Mesenchymal stem cell (in vitro differentiated cells and primary cell): Measurements from ENCODE around the gene LTBP2.

Experiments
- DNase-seq: peaks from one replicate; pipeline ENCODE4 v3.0.0-alpha.2; 2013
- H2AFZ ChIP-seq: one replicate; pipeline ENCODE4 v1.6.1; 2013; ENCODE audit warnings: low read depth, mild to moderate bottlenecking, control low read depth, inconsistent platforms, low read length, moderate library complexity
- H2AK5ac ChIP-seq: 2 replicates; pipeline ENCODE4 v1.6.1; 2013; ENCODE audit warnings: low read length, moderate library complexity, mild to moderate bottlenecking, inconsistent platforms; ENCODE audit not compliant: severe bottlenecking
- H2BK120ac ChIP-seq: one replicate; pipeline ENCODE4 v1.6.1; 2013; ENCODE audit warnings: low read depth, mild to moderate bottlenecking, inconsistent platforms, low read length, moderate library complexity
- H2BK12ac ChIP-seq, 2 experiments: one replicate each; pipeline ENCODE4 v1.6.1; 2013; ENCODE audit warnings: inconsistent platforms in 2 of 2, low read length in 2 of 2, mild to moderate bottlenecking in 2 of 2, moderate library complexity in 2 of 2, control low read depth in 1 of 2
- H2BK15ac ChIP-seq: one replicate; pipeline ENCODE4 v1.6.1; 2013; ENCODE audit warnings: mild to moderate bottlenecking, low read depth, inconsistent platforms; ENCODE audit not compliant: poor library complexity, severe bottlenecking
- H2BK5ac ChIP-seq: 2 replicates; pipeline ENCODE4 v1.6.1; 2013; ENCODE audit warnings: low read depth, mild to moderate bottlenecking, low read length, control low read depth, inconsistent platforms; ENCODE audit not compliant: poor library complexity, severe bottlenecking
- H3K14ac ChIP-seq, 2 experiments: one replicate each; pipeline ENCODE4 v1.6.1; 2013; ENCODE audit warnings: inconsistent platforms in 2 of 2, low read length in 2 of 2, control low read depth in 1 of 2, mild to moderate bottlenecking in 1 of 2, moderate library complexity in 1 of 2
- H3K18ac ChIP-seq, 2 experiments: one replicate each; pipeline ENCODE4 v1.6.1; 2013; ENCODE audit warnings: inconsistent platforms in 2 of 2, low read length in 2 of 2, control low read depth in 1 of 2, low read depth in 1 of 2, mild to moderate bottlenecking in 1 of 2
- H3K23ac ChIP-seq, 2 experiments: one replicate each; pipeline ENCODE4 v1.6.1; 2013; ENCODE audit warnings: inconsistent platforms in 2 of 2, low read length in 2 of 2, mild to moderate bottlenecking in 2 of 2, moderate library complexity in 2 of 2, control low read depth in 1 of 2
- H3K27ac ChIP-seq: 2 replicates; pipeline ENCODE4 v1.5.1; 2013; ENCODE audit warnings: mild to moderate bottlenecking, moderate library complexity, low read length, control low read depth, inconsistent platforms; ENCODE audit not compliant: poor library complexity, severe bottlenecking
- H3K27me3 ChIP-seq, 2 experiments: 2 replicates each; pipeline versions ENCODE4 v1.6.1 to v1.7.0; 2013; ENCODE audit warnings: low read length in 2 of 2, mild to moderate bottlenecking in 2 of 2, moderate library complexity in 2 of 2, control low read depth in 1 of 2, inconsistent platforms in 1 of 2; ENCODE audit not compliant: control insufficient read depth in 1 of 2, insufficient read depth in 1 of 2
- H3K36me3 ChIP-seq, 2 experiments: 2 replicates each; pipeline versions ENCODE4 v1.6.1 to v1.7.0; 2013; ENCODE audit warnings: low read length in 2 of 2, control low read depth in 1 of 2, inconsistent platforms in 1 of 2, low read depth in 1 of 2, mild to moderate bottlenecking in 1 of 2; ENCODE audit not compliant: insufficient read depth in 2 of 2, control insufficient read depth in 1 of 2
- H3K4ac ChIP-seq, 2 experiments: one replicate each; pipeline ENCODE4 v1.6.1; 2013; ENCODE audit warnings: inconsistent platforms in 2 of 2, low read length in 2 of 2, mild to moderate bottlenecking in 2 of 2, moderate library complexity in 2 of 2, control low read depth in 1 of 2, low read depth in 1 of 2
- H3K4me1 ChIP-seq: 2 replicates; pipeline ENCODE4 v1.6.1; 2013; ENCODE audit warnings: low read depth, low read length, control low read depth; ENCODE audit not compliant: control insufficient read depth, insufficient read depth
- H3K4me2 ChIP-seq: 2 replicates; pipeline ENCODE4 v1.6.1; 2013; ENCODE audit warnings: low read length, mild to moderate bottlenecking, inconsistent platforms; ENCODE audit not compliant: poor library complexity, severe bottlenecking
- H3K4me3 ChIP-seq, 2 experiments: 2 replicates each; pipeline versions ENCODE4 v1.5.1 to v1.7.0; 2013; ENCODE audit warnings: low read length in 2 of 2, mild to moderate bottlenecking in 2 of 2, control low read depth in 1 of 2, low read depth in 1 of 2; ENCODE audit not compliant: insufficient read depth in 1 of 2
- H3K79me1 ChIP-seq: replicated peaks from 2 replicates; pipeline ENCODE4 v1.6.1; 2013; ENCODE audit warnings: mild to moderate bottlenecking, control low read depth, low read length, inconsistent platforms; ENCODE audit not compliant: poor library complexity, severe bottlenecking
- H3K9ac ChIP-seq: 2 replicates; pipeline ENCODE4 v1.7.0; 2013; ENCODE audit warnings: mild to moderate bottlenecking, low read length, moderate library complexity
- H3K9me3 ChIP-seq: 2 replicates; pipeline ENCODE4 v1.7.0; 2013; ENCODE audit warnings: mild to moderate bottlenecking, low read length; ENCODE audit not compliant: control insufficient read depth
- H4K8ac ChIP-seq: one replicate; pipeline ENCODE4 v1.6.1; 2013; ENCODE audit warnings: inconsistent platforms, mild to moderate bottlenecking, low read length, moderate library complexity
- H4K91ac ChIP-seq: one replicate; pipeline ENCODE4 v1.6.1; 2013; ENCODE audit warnings: mild to moderate bottlenecking, low read length, inconsistent platforms
- WGBS: methylation state at CpG from one replicate; pipeline ENCODE4 v1.1.7; 2013; ENCODE audit warnings: mixed read lengths; 5-methylcytosine and 5-hydroxymethylcytosine counted together

The LTBP2 gene

GRCh38 chr14:74656964-74657363 lies 44.9 kb upstream of the LTBP2 start:
- peaks cover 4% of the 10 kb centered on the region for H3K79me1 ChIP-seq
- no peak for DNase-seq
- H4K8ac ChIP-seq, result no peak overlapping the region
- H3K23ac ChIP-seq, result no peak overlapping the region
- H3K27ac ChIP-seq, result no peak overlapping the region
- WGBS, result 87% methylated on average over 3 of the region's 3 CpGs
- no peak overlapping the region for H2BK5ac ChIP-seq
- H3K4me1 ChIP-seq, result peaks cover 8% of the 10 kb centered on the region
- no peak overlapping the region for H3K9ac ChIP-seq
- H3K4me2 ChIP-seq, result no peak overlapping the region
- no peak overlapping the region for H3K4me3 ChIP-seq
- no peak overlapping the region for H3K14ac ChIP-seq
- no peak overlapping the region for H2AFZ ChIP-seq
- H2BK15ac ChIP-seq, result no peak overlapping the region
- peaks cover 33 to 48% of the 10 kb centered on the region in 2 experiments for H3K36me3 ChIP-seq
- H4K91ac ChIP-seq, result no peak overlapping the region
- no peak overlapping the region for H2BK12ac ChIP-seq
- no peak overlapping the region for H3K4ac ChIP-seq
- H3K18ac ChIP-seq, result no peak overlapping the region
- H3K9me3 ChIP-seq, result no peaks in the 10 kb centered on the region
- H3K27me3 ChIP-seq, result no peaks in the 10 kb centered on the region
- H2AK5ac ChIP-seq, result peak overlapping the region; percentile 19
- H2BK120ac ChIP-seq, result no peak overlapping the region

- H2AFZ ChIP-seq, result no peak overlapping the region
- no peak overlapping the region for H2BK12ac ChIP-seq
- H4K91ac ChIP-seq, result no peak overlapping the region
- H3K4ac ChIP-seq, result no peak overlapping the region
- no peak overlapping the region for H3K14ac ChIP-seq
- no peaks in the 10 kb centered on the region for H3K9me3 ChIP-seq
- peaks cover 4% of the 10 kb centered on the region for H3K79me1 ChIP-seq
- H3K27me3 ChIP-seq, result no peaks in the 10 kb centered on the region
- no peak overlapping the region for H3K4me3 ChIP-seq
- no peak overlapping the region for H2BK120ac ChIP-seq
- DNase-seq, result peak; percentile 78
- peaks cover 26 to 37% of the 10 kb centered on the region in 2 experiments for H3K36me3 ChIP-seq
- H2AK5ac ChIP-seq, result no peak overlapping the region
- no peak overlapping the region for H3K18ac ChIP-seq
- H3K4me2 ChIP-seq, result no peak overlapping the region
- 0% methylated on average over 1 of the region's 2 CpGs for WGBS
- H4K8ac ChIP-seq, result no peak overlapping the region
- peak overlapping the region; percentile 40 for H3K9ac ChIP-seq
- H3K23ac ChIP-seq, result no peak overlapping the region
- peak overlapping the region; percentile 31 for H3K27ac ChIP-seq
- H2BK5ac ChIP-seq, result no peak overlapping the region
- peaks cover 8% of the 10 kb centered on the region for H3K4me1 ChIP-seq
- no peak overlapping the region for H2BK15ac ChIP-seq
Observed at GRCh38 chr14:74655599-74656395, 43.8 kb upstream of the LTBP2 start.

GRCh38 chr14:74654931-74655330 lies 42.9 kb upstream of the LTBP2 start:
- whole genome bisulfite sequencing, result 94% methylated on average over 3 of the region's 3 CpGs
- Histone ChIP-seq H2BK12ac (peak overlapping the region in 1 of 2 experiments; percentile 31), H3K9me3 (no peaks in the 10 kb centered on the region)

GRCh38 chr14:74653386-74654138 lies 41.5 kb upstream of the LTBP2 start:
- 87% methylated on average over 15 of the region's 15 CpGs for WGBS
- H2BK12ac ChIP-seq, result no peak overlapping the region
- no peak overlapping the region for H3K27ac ChIP-seq

More at GRCh38 chr14:74654931-74655330, 42.9 kb upstream of the LTBP2 start:
- Histone ChIP-seq H3K27me3 (no peaks in the 10 kb centered on the region), H3K14ac (no peak overlapping the region), H2BK15ac (no peak overlapping the region), H3K9ac (peak overlapping the region; percentile 40), H3K23ac (no peak overlapping the region), H2AK5ac (no peak overlapping the region), H3K4me3 (no peak overlapping the region), H2BK5ac (no peak overlapping the region), H2AFZ (no peak overlapping the region), H3K79me1 (peaks cover 4% of the 10 kb centered on the region), H3K27ac (no peak overlapping the region), H3K4me1 (peaks cover 7% of the 10 kb centered on the region), H3K4me2 (no peak overlapping the region), H4K91ac (no peak overlapping the region), H2BK120ac (no peak overlapping the region), H3K4ac (peak overlapping the region in 1 of 2 experiments; percentile 71), H3K18ac (peak overlapping the region in 1 of 2 experiments; percentile 64), H3K36me3 (peaks cover 26 to 28% of the 10 kb centered on the region in 2 experiments), H4K8ac (no peak overlapping the region)
- no peak for DNase-seq

More at GRCh38 chr14:74653386-74654138, 41.5 kb upstream of the LTBP2 start:
- H3K4me3 ChIP-seq, result no peak overlapping the region
- no peak overlapping the region for H3K23ac ChIP-seq
- peak overlapping the region; percentile 6 for H2BK15ac ChIP-seq
- H3K9me3 ChIP-seq, result no peaks in the 10 kb centered on the region
- DNase-seq, result no peak
- H2BK5ac ChIP-seq, result no peak overlapping the region
- no peak overlapping the region for H3K4me2 ChIP-seq
- no peak overlapping the region for H2BK120ac ChIP-seq
- no peak overlapping the region for H3K9ac ChIP-seq
- H3K18ac ChIP-seq, result peak overlapping the region in 1 of 2 experiments; percentile 46
- H2AK5ac ChIP-seq, result no peak overlapping the region
- H2AFZ ChIP-seq, result no peak overlapping the region
- H3K4me1 ChIP-seq, result peaks cover 19% of the 10 kb centered on the region
- no peak overlapping the region for H4K91ac ChIP-seq
- H3K4ac ChIP-seq, result peak overlapping the region in 1 of 2 experiments; percentile 34
- peaks cover 21 to 22% of the 10 kb centered on the region in 2 experiments for H3K36me3 ChIP-seq
- H4K8ac ChIP-seq, result peak overlapping the region; percentile 16
- peaks cover 4% of the 10 kb centered on the region for H3K79me1 ChIP-seq
- H3K14ac ChIP-seq, result peak overlapping the region in 1 of 2 experiments; percentile 41
- no peaks in the 10 kb centered on the region for H3K27me3 ChIP-seq
